HFF-Myc (cell line): ENCODE data around the gene SDHD.

Experiments
- DNase-seq: peaks from one replicate; pipeline ENCODE4 v3.0.0-alpha.2; 2011; ENCODE audit warnings: low read depth; ENCODE audit errors: extremely low read depth
- H3K4me3 ChIP-seq: replicated peaks from 2 replicates; pipeline ENCODE4 v1.5.1; 2011; ENCODE audit warnings: low read depth, mild to moderate bottlenecking, control low read depth, low read length
- CTCF ChIP-seq: IDR thresholded peaks from 2 replicates; pipeline ENCODE4 v1.5.1; 2012; ENCODE audit warnings: mild to moderate bottlenecking, low read depth, low read length, control low read depth; ENCODE audit errors: missing control alignments

Gene SDHD

GRCh38 chr11:112134473-112134872, 47.8 kb downstream of the SDHD start:
- TF ChIP-seq CTCF: no peak
- no peak overlapping the region for H3K4me3 ChIP-seq
- no peak for DNase-seq

- TF ChIP-seq CTCF: no peak
- DNase-seq: no peak
- H3K4me3 ChIP-seq: no peak overlapping the region
These were observed 56.9 kb downstream of the SDHD start for GRCh38 chr11:112143597-112143996.
